RKO (cell line): ENCODE measurements around the gene CYP2A6.
"Not testable (repeated sequence)": the region's sequence is repeated elsewhere in the genome, so short reads cannot be mapped to it uniquely, and the experiment has no call there.

Experiments used
- DNase-seq: peaks from one replicate; pipeline ENCODE4 v3.0.0-alpha.2; 2016; ENCODE audit warnings: low spot score

Gene CYP2A6

GRCh38 chr19:40843653-40844052 lies 6.6 kb downstream of the CYP2A6 start:
- not testable (repeated sequence) for DNase-seq

DNA sequence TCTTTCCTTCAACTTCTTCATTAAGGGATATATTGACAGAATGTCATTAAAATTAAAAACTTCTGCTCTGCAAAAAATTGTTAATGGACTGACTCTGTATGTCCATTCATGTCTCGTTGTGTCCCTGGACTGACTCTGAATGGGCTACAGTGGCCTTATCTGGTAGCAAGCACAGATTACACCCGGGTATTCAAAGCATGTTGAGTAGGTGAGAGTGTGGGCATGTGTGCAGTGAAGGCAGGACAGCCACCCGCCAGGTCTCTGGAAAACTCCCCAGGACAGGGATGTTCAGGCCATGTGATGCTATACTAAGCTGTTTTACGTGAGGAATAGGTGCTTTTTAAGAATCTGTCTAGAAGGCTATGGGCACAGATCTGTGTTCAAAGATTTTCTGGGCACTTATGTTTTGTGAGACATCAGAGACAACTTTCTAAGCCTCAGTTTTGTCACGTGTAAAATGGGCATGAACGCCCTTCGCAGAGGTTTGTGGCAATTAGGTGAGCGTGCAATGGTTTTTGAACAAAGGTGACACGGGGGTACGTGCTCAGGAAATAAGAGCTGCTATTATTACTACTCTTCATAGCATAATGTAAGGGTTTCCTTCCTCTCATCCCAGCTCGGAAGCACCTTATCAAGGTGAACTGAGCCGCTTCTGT lies 7.1 kb downstream of the CYP2A6 start:
- DNase-seq, result not testable (repeated sequence)

DNA sequence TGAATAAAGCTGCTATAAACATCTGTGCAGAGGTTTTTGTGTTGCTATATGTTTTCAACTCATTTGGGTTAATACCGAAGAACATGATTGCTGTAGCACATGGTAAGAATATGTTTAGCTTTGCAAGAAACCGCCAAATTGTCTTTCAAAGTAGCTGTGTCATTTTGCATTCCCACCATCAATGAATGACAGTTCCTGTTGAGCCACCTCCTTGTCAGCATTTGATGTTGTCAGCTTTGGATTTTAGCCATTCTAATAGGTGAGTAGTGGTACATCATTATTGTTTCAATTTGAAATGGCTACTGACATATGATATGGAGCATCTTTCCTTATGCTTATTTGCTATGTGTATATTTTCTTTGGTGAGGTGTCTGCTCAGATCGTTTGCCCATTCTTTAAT lies 8.2 kb downstream of the CYP2A6 start:
- DNase-seq, result not testable (repeated sequence)

DNA sequence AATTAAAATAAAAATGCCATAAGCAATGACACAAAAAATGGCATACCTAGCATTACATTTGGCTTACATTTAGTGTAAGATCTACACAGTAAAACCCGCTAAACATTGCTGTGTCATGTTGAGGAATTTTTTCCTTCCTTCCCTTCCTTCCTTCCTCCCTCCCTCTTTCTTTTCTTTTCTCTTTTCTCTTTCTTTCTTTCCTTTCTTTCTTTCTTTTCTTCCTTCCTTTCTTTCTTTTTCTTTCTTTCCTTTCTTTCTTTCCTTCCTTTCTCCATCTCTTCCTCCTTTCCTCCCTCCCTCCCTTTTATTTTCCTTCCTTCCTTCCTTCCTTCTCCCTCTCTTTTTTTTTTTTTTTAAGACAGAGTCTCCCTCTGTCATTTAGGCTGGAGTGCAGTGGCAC lies 11.8 kb downstream of the CYP2A6 start:
- not testable (repeated sequence) for DNase-seq

GRCh38 chr19:40836754-40837429 lies 13.4 kb downstream of the CYP2A6 start:
- DNase-seq, result no peak

GRCh38 chr19:40833728-40834533 lies 16.3 kb downstream of the CYP2A6 start:
- not testable (repeated sequence) for DNase-seq

- not testable (repeated sequence) for DNase-seq
Measured at GRCh38 chr19:40832431-40832790, 17.8 kb downstream of the CYP2A6 start.

DNA sequence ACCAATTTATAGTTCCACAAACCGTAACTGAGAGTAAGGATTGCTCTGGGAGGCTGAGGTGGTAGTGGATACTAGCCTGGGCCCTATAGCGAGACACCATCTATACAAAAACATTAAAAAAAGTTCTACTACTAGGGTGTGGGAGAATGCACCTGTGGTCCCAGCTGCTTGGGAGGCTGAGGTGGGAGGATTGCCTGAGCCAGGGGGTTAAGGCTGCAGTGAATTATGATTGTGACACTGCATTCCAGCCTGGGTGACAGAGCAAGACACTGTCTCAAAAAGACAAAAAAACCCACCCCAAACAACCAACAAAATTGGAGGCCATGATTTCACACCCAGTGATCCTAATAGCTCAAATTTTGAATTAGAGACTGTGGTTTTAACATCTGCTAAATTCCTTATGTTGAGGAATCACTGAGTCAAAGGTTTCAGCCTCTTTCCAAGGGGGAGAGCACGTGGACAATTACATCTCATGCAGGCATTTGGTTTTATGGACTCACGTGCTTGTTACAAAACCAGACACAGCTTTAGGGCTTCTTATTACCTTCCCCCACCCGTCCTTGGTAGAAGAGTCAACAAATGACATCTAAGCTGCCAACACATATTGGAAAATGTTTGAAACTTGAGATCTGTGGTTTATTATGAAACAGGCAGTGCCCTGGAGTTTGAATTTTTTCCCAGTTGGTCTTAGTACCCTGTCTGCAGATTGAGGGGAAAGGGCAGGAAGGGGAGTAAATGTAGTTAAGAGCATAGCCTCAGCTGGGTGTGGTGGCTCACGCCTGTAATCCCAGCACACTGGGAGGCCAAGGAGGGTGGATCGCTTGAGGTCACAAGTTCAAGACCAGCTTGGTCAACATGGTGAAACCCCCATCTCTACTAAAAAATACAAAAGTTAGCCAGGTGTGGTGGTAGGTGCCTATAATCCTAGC lies 18.5 kb downstream of the CYP2A6 start:
- DNase-seq, result peak; percentile 45

GRCh38 chr19:40830741-40831140 lies 19.5 kb downstream of the CYP2A6 start:
- DNase-seq, result not testable (repeated sequence)

GRCh38 chr19:40829205-40829604 lies 21.0 kb downstream of the CYP2A6 start:
- no peak for DNase-seq

DNA sequence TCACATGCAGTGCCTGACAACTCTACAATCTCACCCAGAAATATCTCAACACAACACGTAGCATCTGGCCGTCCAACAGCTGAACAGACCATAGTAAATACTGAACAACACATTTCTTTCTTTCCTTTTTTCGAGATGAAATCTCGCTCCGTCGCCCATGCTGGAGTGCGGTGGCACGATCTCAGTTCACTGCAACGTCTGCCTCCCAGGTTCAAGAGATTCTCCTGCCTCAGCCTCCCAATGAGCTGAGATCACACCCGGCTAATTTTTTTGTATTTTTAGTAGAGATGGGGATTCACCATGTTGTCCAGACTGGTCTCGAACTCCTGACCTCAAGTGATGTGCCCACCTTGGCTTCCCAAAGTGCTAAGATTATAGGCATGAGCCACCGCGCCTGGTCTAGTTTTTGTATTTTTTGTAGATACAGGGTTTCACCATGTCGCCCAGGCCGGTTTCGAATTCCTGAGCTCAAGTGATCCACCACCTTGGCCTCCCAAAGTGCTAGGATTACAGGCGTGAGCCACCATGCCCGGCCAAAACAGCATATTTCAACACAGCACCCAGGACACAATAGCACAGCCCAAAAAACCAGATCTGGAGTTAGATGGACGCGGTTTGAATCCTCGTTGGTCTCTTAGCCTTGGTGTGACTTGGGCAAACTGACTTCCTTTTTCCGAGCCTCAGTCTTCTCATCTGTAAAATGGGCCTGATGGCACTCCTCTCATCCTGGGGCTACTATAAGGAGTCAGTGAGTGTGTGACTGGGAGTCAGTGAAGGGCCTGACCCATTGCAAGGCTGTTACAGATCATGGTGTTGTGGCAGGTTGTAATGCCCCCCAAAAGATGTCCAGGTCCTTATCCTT lies 22.6 kb downstream of the CYP2A6 start:
- no peak for DNase-seq

DNA sequence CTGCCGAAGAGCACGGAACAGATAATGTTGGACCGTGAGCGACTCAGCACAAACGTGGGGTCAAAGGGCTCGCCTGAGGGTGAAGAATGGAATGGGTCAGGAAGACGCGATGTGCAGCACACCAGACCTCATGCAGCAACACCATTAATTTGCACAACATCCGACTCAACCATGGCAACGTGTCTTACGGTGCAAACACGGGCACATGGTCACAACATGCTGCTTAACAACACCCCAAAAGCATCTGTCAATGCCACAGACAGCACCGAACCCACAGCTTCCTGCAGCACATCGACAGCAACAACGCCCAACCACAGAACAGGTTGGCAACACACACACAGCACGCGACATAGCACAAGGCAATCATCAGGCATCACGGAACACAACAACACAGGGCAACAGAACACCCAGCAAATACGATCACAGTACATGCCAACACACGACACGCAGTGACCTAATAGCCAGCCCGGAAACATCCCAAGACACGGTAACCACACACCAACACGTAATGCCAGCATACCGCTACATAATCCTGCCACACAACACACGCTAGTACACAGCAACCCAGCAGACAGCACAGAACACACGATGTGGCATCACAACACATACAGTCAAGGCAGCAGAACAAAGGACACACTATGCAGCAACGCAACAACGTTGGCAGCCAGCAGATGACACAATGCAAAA lies 23.4 kb downstream of the CYP2A6 start:
- DNase-seq, result not testable (repeated sequence)

DNA sequence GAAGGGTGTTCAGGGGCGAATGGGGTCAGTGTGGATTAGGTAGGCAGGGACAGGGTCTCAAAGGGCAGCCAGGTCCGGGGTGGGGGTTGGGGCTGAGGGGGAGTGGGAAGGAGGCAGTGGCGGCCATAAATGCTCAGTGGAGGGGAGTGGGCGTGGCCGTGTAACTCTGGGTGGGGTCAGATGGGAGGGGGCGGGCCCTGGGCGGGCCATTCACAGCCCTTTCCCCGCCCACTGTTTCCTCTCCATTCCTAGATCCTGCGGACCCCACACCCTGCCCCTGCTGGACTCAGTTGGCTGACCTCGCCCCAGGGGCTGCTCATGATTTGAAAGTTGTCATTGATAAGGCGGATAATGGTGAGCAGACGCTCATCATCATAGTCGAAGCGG lies 23.9 kb downstream of the CYP2A6 start:
- not testable (repeated sequence) for DNase-seq

- DNase-seq, result not testable (repeated sequence)
Measured at GRCh38 chr19:40825460-40826095, 24.7 kb downstream of the CYP2A6 start.

DNA sequence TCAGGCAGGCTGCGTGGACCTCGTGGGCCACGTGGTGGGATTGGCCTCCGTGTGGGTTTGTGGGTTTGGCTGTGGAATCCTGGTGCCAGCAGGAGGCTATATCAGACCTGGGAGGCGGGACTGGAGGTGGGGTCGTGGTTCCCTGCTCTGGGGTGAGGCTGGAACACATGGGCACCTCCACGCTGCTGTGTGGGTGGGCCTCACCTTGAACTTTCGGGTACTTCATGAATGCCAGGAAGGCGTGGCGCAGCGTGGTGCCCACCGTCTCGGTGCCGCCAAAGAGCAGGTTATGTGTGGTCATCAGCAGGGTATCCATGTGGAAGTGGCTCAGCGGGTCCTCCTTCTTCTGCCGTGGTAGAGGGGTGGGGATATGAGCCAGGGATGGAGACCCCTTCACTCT lies 25.3 kb downstream of the CYP2A6 start:
- not testable (repeated sequence) for DNase-seq

DNA sequence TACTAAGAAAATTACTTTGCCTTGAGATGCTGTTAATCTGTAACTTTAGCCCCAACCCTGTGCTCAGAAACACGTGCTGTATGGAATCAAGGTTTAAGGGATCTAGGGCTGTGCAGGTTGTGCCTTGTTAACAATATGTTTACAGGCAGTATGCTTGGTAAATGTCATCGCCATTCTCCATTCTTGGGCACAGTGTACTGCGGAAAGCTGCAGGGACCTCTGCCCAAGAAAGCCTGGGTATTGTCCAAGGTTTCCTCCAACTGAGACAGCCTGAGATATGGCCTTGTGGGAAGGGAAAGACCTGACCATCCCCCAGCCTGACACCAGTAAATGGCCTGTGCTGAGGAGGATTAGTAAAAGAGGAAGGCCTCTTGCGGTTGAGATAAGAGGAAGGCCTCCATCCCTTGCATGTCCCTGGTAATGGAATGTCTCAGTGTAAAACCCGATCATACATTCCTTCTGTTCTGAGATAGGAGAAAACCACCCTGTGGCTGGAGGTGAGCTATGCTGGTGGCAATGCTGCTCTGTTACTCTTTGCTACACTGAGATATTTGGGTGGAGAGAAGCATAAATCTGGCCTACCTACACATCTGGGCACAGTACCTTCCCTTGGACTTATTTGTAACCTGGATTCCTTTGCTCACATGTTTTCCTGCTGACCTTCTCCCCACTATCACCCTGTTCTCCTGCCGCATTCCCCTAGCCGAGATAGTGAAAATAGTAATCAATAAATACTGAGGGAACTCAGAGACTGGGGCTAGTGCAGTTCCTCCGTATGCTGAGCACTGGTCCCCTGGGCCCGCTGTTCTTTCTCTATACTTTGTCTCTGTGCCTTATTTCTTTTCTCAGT lies 27.3 kb downstream of the CYP2A6 start:
- not testable (repeated sequence) for DNase-seq

DNA sequence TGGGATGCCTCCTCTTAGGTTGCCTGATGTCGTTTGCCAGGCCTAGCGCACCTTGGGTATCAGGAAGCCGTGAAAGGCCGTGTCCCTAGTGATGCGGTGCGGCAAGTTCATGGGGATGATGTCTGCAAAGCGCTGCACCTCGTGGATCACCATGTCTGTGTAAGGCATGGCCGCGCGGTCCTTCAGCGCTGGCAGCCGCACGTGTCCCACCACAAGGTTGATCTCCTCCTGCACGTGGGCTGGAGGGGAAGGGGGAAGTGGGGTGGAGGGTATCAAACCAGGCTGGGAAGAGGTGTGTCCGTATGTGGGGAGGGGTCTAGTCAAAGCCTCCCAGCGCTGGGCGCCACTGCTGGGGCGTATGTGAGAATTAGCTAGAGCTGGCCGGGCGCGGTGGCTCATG lies 28.1 kb downstream of the CYP2A6 start:
- no peak for DNase-seq

DNA sequence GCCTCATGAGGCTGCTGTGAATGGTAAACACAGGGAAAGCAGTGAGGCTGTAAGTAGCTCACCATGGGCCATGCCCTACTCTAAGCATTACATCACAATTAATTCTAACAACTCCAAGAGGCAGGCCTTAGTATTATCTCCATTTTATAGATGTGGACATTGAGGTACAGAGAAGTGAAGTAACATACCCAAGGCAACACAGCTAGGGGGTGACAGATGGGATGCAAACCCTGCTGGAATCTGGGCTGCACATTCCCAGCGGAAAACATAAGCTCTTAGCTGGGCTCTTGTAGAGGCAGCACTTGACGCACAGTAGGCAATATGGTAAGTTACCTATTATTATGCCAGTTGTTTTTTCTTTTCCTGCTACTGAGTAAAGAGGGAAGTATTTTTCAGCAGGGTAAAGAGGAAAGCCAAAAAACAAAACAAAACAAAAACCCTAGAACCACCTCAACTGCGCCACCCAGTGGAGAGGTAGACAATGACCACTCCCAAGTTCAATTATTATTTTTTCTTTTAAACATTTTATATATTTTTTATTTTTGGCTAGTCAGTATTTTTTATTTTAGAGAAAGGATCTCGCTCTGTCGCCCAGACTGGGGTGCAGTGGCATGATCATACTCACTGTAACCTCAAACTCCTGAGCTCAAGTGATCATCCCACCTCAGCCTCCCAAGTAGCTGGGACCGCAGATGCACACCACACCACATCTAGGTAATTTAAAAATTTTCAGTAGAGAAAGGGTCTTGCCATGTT lies 30.6 kb downstream of the CYP2A6 start:
- DNase-seq, result peak; percentile 43
